Activated CD4-positive, CD25-positive, alpha-beta regulatory T cell treated with anti-CD3 and anti-CD28 coated beads, Interleukin-2, amount 50 U/mL, for 16 hours (primary cell): ENCODE results near the gene SLC35F6.
"Not testable (repeated sequence)": the region's sequence is repeated elsewhere in the genome, so short reads cannot be mapped to it uniquely, and the experiment has no call there.

Experiments
- DNase-seq: peaks from one replicate; pipeline ENCODE4 v3.0.0-alpha.2; 2020; ENCODE audit warnings: low read depth, low spot score

SLC35F6 gene

GRCh38 chr2:26730549-26731344, 33.3 kb upstream of the SLC35F6 start:
- DNase-seq, result no peak

- DNase-seq, result no peak
Observed at GRCh38 chr2:26731714-26732113, 32.4 kb upstream of the SLC35F6 start.

GRCh38 chr2:26732446-26732845, 31.6 kb upstream of the SLC35F6 start:
- no peak for DNase-seq

GRCh38 chr2:26733413-26733812, 30.7 kb upstream of the SLC35F6 start:
- DNase-seq, result no peak

- DNase-seq, result no peak
Observed at GRCh38 chr2:26735097-26735496, 29.0 kb upstream of the SLC35F6 start.

GRCh38 chr2:26735883-26736588, 28.0 kb upstream of the SLC35F6 start:
- no peak for DNase-seq

GRCh38 chr2:26737221-26737620, 26.9 kb upstream of the SLC35F6 start:
- DNase-seq, result no peak

- DNase-seq, result no peak
Observed at GRCh38 chr2:26738481-26738880, 25.6 kb upstream of the SLC35F6 start.

GRCh38 chr2:26739514-26739913, 24.6 kb upstream of the SLC35F6 start:
- DNase-seq, result no peak

GRCh38 chr2:26740346-26740745, 23.7 kb upstream of the SLC35F6 start:
- DNase-seq, result no peak

GRCh38 chr2:26740890-26741302, 23.2 kb upstream of the SLC35F6 start:
- no peak for DNase-seq

- DNase-seq, result no peak
Observed at GRCh38 chr2:26742048-26742770, 21.9 kb upstream of the SLC35F6 start.

GRCh38 chr2:26743852-26744251, 20.2 kb upstream of the SLC35F6 start:
- DNase-seq, result no peak

- no peak for DNase-seq
Observed at GRCh38 chr2:26744953-26745352, 19.1 kb upstream of the SLC35F6 start.

- DNase-seq, result peak; percentile 65
Observed at GRCh38 chr2:26745609-26746327, 18.3 kb upstream of the SLC35F6 start.

GRCh38 chr2:26746934-26747333, 17.1 kb upstream of the SLC35F6 start:
- DNase-seq, result no peak

- not testable (repeated sequence) for DNase-seq
Observed at GRCh38 chr2:26749787-26750420, 14.2 kb upstream of the SLC35F6 start.

GRCh38 chr2:26750467-26750866, 13.6 kb upstream of the SLC35F6 start:
- not testable (repeated sequence) for DNase-seq

- no peak for DNase-seq
Observed at GRCh38 chr2:26752656-26753055, 11.4 kb upstream of the SLC35F6 start.

- no peak for DNase-seq
Observed at GRCh38 chr2:26754539-26754938, 9.5 kb upstream of the SLC35F6 start.

GRCh38 chr2:26754972-26755670, 9.0 kb upstream of the SLC35F6 start:
- no peak for DNase-seq
